ENCODE measurements around the gene TGFB1I1. TPM values are rescaled to one million over a fixed set of nuclear protein-coding genes. Genes with fewer than 3 reads are reported as not detected.

The TGFB1I1 gene
- total RNA-seq, 1 donor from 2014 or later, result 3.7 TPM

- DNase-seq, result no peak
Observed at GRCh38 chr16:31452631-31453106, 19.3 kb upstream of the TGFB1I1 start.

GRCh38 chr16:31453255-31454204, 18.4 kb upstream of the TGFB1I1 start:
- DNase-seq, result no peak

GRCh38 chr16:31455601-31456314, 16.2 kb upstream of the TGFB1I1 start:
- DNase-seq, result no peak

DNA sequence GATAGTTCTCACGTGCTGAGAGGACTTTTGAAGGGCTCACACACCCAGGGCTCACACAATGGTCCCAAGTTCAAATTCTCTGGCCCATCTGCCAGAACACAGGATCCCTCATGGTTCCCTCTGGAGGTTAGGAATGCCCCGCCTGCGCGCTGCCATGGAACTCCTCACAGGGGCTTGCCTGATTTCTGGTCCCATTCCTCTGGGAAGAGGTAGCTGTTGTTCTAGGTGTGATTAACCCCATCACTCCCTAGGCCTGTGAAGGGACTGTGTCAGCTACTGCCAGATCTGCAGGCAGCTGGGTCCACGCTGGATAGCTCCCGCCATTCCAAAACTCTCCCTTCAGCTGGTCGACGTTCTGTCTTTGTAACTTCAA, 15.0 kb upstream of the TGFB1I1 start:
- DNase-seq, result no peak

DNA sequence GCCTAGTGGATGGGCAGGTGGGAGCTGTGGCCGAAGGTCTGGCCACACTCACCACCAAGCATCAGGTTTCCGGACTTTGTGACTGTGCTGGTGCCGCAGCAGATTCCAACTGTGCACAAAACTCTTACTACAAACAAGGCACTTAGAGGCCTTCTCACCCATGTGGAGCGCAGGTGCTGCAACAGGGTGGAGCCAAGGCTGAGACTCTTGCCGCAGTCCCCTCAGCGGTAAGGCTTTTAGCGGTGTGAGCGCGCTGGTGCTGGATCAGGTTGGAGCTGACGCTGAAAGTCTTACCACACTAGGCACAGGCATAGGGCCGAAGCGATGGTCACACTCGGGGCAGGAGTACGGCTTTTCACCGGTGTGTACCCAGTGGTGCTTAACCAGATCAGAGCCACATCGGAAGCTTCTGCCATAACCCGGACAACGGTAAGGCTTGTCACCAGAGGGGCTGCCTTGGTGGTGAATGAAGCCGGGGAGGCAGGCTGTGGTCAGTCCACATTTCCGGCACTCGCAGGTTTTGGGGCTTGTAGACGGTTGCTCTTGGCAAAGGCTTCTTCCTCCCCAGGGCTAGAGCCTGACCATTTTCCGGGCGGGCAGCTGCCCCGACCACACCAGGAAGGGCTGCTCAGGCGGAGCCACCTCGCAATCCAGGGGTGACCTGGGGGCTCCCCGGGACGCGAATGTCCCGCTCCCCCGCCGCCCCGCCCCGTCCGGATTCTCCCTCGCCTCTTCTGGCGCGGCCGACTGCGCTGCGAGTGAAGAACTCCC, 13.7 kb upstream of the TGFB1I1 start:
- DNase-seq, result no peak

- peak; percentile 95 for DNase-seq
Observed at GRCh38 chr16:31458844-31459686, 12.9 kb upstream of the TGFB1I1 start, which contains the start of gene ARMC5. ARMC5 (plus strand) TSS chr16:31459501; CDS start chr16:31459525, 24 bp downstream.

- peak; percentile 99 for DNase-seq
Observed at GRCh38 chr16:31459687-31460581, 12.0 kb upstream of the TGFB1I1 start.

- no peak for DNase-seq
Observed at GRCh38 chr16:31460582-31461002, 11.4 kb upstream of the TGFB1I1 start.

DNA sequence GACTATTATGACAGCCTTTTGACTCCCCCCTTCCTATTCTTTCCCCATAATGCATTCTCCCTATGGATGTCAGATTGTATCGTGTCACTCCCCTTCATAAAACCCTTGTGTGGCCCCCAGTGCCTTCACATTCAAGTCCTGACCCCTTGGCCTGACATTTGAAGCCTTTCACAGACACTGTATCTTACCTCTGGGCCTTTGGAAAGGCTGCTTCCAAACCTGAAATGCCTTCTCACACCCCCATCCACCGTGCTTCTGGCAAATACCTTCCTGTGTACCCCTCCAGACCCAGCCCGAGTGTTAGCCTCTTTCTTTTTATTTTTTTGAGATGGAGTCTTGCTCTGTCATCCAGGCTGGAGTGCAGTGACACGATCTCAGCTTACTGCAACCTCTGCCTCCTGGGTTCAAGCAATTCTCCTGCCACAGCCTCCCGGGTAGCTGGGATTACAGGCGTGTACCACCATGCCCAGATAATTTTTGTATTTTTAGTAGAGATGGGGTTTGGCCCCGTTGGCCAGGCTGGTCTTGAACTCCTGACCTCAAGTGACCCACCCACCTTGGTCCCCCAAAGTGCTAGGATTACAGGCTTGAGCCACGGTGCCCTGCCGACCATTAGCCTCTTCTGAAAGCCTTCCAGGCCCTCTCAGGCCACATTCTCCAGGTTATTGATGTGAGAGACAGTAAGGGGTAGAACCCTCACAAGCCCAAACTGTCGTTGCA, 10.6 kb upstream of the TGFB1I1 start:
- DNase-seq, result no peak

DNA sequence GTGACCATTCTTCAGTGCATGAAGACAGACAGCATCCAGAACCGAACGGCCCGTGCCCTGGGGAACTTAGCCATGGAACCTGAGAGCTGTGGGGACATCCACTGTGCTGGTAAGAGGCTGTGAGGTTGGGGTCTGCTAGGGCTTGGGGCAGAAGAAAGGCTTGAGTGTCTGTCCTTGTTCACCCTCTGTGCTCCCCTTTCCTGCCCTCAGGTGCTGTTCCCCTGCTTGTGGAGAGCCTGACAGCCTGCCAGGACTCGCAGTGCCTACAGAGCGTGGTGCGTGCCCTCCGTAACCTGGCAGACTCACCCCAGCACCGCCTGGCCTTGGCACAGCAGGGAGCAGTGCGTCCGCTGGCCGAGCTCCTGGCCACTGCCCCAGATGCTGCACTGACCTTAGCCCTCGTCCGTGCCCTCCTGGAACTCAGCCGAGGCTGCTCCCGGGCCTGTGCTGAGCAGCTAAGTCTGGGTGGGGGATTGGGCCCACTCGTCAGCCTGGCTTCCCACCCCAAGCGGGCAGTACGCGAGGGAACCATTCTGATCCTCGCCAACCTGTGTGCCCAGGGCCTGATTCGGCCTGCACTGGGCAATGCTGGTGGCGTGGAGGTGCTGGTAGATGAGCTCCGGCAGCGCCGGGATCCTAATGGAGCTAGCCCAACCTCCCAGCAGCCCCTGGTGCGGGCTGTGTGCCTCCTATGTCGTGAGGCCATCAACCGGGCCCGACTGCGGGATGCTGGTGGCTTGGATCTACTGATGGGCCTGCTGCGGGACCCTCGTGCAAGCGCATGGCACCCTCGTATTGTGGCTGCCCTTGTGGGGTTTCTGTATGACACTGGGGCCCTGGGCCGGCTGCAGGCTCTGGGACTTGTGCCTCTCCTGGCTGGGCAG, 9.8 kb upstream of the TGFB1I1 start:
- no peak for DNase-seq

GRCh38 chr16:31464348-31464769, 7.6 kb upstream of the TGFB1I1 start:
- no peak for DNase-seq

DNA sequence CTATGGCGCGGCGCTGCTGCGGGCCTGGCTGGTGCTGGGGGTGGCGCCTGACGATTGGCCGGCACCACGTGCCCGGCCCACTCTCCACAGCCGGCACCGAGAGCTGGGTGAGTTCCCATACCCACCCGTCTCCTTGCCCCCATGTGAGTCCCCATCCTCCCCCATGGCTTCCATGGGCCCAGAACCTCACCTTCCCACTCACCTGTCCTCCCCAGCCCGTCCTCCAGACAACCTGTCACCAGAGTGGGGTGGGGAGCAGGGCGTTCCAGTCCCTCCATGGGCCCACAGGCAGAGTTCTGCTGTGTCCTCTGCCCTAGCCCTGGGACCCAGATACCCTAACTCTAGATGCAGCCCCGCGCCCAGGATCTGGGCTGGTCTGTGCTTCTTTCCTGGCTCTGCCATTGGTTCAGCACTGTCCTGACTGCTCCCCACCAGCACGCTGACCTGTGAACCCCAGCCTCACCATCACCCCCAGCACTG, 7.1 kb upstream of the TGFB1I1 start:
- no peak for DNase-seq

DNA sequence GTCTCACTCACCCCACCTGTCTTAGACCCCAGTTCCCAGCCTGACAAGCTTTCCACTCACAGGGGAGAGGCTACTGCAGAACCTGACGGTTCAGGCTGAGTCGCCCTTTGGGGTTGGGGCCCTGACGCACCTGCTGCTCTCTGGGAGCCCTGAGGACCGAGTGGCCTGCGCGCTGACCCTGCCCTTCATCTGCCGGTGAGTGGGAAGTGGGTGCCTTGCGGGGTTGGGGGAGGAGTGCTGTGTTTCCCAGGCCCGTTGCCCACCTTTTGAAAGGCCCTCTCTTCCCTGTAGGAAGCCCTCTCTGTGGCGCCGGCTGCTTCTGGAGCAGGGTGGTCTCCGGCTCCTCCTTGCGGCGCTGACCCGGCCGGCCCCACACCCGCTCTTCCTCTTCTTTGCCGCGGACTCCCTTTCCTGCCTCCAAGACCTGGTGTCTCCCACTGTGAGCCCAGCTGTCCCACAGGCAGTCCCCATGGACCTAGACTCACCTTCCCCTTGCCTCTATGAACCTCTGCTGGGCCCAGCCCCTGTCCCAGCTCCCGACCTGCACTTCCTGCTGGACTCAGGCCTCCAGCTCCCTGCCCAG, 6.1 kb upstream of the TGFB1I1 start:
- no peak for DNase-seq

- no peak for DNase-seq
Observed at GRCh38 chr16:31466381-31466841, 5.5 kb upstream of the TGFB1I1 start.

- no peak for DNase-seq
Observed at GRCh38 chr16:31467151-31467773, 4.7 kb upstream of the TGFB1I1 start.

GRCh38 chr16:31467858-31468257, 4.1 kb upstream of the TGFB1I1 start:
- DNase-seq, result no peak

DNA sequence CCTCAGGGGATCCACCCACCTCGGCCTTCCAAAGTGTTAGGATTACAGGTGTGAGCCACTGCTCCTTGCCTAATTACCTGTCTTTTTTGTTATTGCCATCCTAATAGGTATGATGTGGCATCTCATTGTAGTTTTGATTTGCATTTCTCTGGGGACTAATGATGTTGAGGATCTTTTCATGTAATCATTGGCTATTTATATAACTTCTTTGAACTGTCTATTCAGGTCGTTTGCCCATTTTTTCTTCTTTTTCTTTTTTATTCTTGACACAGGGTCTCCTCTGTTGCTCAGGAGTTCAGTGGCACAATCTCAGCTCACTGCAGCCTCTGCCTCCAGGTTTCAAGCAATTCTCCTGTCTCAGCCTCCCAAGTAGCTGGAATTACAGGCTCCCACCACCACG, 1.3 kb upstream of the TGFB1I1 start:
- no peak for DNase-seq
